ENCODE measurements around the gene CAP2.
"Not testable (repeated sequence)": the region's sequence is repeated elsewhere in the genome, so short reads cannot be mapped to it uniquely, and the experiment has no call there.

CAP2 gene

GRCh38 chr6:17439243-17439993 lies 46.0 kb downstream of the CAP2 start:
- no peak for DNase-seq (ENCODE audit: low read depth in 2 of 2)

GRCh38 chr6:17440811-17441210 lies 47.4 kb downstream of the CAP2 start:
- not testable (repeated sequence) for DNase-seq (ENCODE audit: low read depth in 2 of 2)

GRCh38 chr6:17442196-17442595 lies 48.8 kb downstream of the CAP2 start:
- DNase-seq (ENCODE audit: low read depth in 2 of 2), result no peak

GRCh38 chr6:17446713-17447112 lies 53.3 kb downstream of the CAP2 start:
- no peak for DNase-seq (ENCODE audit: low read depth in 2 of 2)

GRCh38 chr6:17448165-17448564 lies 54.8 kb downstream of the CAP2 start:
- DNase-seq (ENCODE audit: low read depth in 2 of 2), result no peak

- DNase-seq (ENCODE audit: low read depth in 2 of 2), result no peak
These were observed 57.0 kb downstream of the CAP2 start for GRCh38 chr6:17450397-17450796.

- DNase-seq (ENCODE audit: low read depth in 2 of 2), result no peak
These were observed 57.4 kb downstream of the CAP2 start for GRCh38 chr6:17450832-17451231.

- DNase-seq (ENCODE audit: low read depth in 2 of 2), result no peak
These were observed 58.7 kb downstream of the CAP2 start for GRCh38 chr6:17452096-17452495.

GRCh38 chr6:17454316-17455005 lies 61.1 kb downstream of the CAP2 start:
- no peak for DNase-seq (ENCODE audit: low read depth in 2 of 2)

GRCh38 chr6:17455919-17456318 lies 62.5 kb downstream of the CAP2 start:
- no peak for DNase-seq (ENCODE audit: low read depth in 2 of 2)

- DNase-seq (ENCODE audit: low read depth in 2 of 2), result no peak
These were observed 63.3 kb downstream of the CAP2 start for GRCh38 chr6:17456711-17457110.

- no peak for DNase-seq (ENCODE audit: low read depth in 2 of 2)
These were observed 64.0 kb downstream of the CAP2 start for GRCh38 chr6:17457405-17457804.

GRCh38 chr6:17457956-17458355 lies 64.6 kb downstream of the CAP2 start:
- DNase-seq (ENCODE audit: low read depth in 2 of 2), result no peak

GRCh38 chr6:17458966-17459365 lies 65.6 kb downstream of the CAP2 start:
- no peak for DNase-seq (ENCODE audit: low read depth in 2 of 2)

GRCh38 chr6:17460862-17461261 lies 67.5 kb downstream of the CAP2 start:
- no peak for DNase-seq (ENCODE audit: low read depth in 2 of 2)

GRCh38 chr6:17466147-17466546 lies 72.8 kb downstream of the CAP2 start:
- DNase-seq (ENCODE audit: low read depth in 2 of 2), result no peak

- no peak for DNase-seq (ENCODE audit: low read depth in 2 of 2)
These were observed 73.3 kb downstream of the CAP2 start for GRCh38 chr6:17466707-17467106.

- DNase-seq (ENCODE audit: low read depth in 2 of 2), result no peak
These were observed 75.8 kb downstream of the CAP2 start for GRCh38 chr6:17469006-17469832.

GRCh38 chr6:17470202-17470937 lies 77.0 kb downstream of the CAP2 start:
- no peak for DNase-seq (ENCODE audit: low read depth in 2 of 2)

- no peak for DNase-seq (ENCODE audit: low read depth in 2 of 2)
These were observed 77.5 kb downstream of the CAP2 start for GRCh38 chr6:17470938-17471327.

GRCh38 chr6:17472653-17473183 lies 79.3 kb downstream of the CAP2 start:
- DNase-seq (ENCODE audit: low read depth in 2 of 2), result no peak

- no peak for DNase-seq (ENCODE audit: low read depth in 2 of 2)
These were observed 80.2 kb downstream of the CAP2 start for GRCh38 chr6:17473554-17473953.

Measured in stimulated activated CD4-positive, alpha-beta T cell treated with anti-CD3 and anti-CD28 coated beads, Interleukin-15, amount 100 ng/mL, for 48 hours (primary cell).